ENCODE results near the gene PAK5. TPM values are rescaled to one million over a fixed set of nuclear protein-coding genes. Genes with fewer than 3 reads are reported as not detected.

Gene PAK5
- total RNA-seq, 1 donor from 2014 or later, result 0.10 TPM

DNA sequence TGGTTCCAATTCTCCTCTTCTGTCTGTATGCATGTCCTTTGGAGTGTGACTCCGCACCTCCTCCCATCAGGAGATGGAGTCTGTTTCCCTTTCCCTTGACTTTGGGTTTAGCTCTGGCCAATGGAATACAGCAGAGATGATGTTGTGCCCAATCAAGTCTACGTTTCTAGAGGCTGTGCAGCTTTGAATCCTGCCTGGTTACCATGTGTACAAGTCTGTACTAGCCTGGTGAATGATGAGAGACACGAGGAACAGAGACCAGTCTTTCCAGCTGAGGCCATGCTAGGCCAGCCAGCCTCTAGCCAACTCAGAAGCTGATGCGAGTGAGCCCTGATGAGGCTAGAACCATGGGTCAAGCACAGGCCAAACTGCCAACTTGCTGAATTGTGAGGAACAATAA is 241.3 kb downstream of the PAK5 start:
- no peak for DNase-seq (ENCODE audit: low spot score)
- H3K27me3 Mint-ChIP-seq (ENCODE audit: unreplicated experiment), result peaks cover 2% of the 10 kb centered on the region
- no peak overlapping the region for H3K4me3 Mint-ChIP-seq (ENCODE audit: unreplicated experiment)
- H3K4me1 Mint-ChIP-seq (ENCODE audit: unreplicated experiment), result no peaks in the 10 kb centered on the region
- no peaks in the 10 kb centered on the region for H3K9me3 Mint-ChIP-seq (ENCODE audit: unreplicated experiment)
- no peak overlapping the region for H3K27ac Mint-ChIP-seq (ENCODE audit: unreplicated experiment)
- TF ChIP-seq, protein P1, sequence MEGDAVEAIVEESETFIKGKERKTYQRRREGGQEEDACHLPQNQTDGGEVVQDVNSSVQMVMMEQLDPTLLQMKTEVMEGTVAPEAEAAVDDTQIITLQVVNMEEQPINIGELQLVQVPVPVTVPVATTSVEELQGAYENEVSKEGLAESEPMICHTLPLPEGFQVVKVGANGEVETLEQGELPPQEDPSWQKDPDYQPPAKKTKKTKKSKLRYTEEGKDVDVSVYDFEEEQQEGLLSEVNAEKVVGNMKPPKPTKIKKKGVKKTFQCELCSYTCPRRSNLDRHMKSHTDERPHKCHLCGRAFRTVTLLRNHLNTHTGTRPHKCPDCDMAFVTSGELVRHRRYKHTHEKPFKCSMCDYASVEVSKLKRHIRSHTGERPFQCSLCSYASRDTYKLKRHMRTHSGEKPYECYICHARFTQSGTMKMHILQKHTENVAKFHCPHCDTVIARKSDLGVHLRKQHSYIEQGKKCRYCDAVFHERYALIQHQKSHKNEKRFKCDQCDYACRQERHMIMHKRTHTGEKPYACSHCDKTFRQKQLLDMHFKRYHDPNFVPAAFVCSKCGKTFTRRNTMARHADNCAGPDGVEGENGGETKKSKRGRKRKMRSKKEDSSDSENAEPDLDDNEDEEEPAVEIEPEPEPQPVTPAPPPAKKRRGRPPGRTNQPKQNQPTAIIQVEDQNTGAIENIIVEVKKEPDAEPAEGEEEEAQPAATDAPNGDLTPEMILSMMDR (IDR thresholded peaks at IDR 0.05; ENCODE audit: unreplicated experiment), result no peak
- no peaks in the 10 kb centered on the region for H3K36me3 Mint-ChIP-seq (ENCODE audit: low read depth, unreplicated experiment)

DNA sequence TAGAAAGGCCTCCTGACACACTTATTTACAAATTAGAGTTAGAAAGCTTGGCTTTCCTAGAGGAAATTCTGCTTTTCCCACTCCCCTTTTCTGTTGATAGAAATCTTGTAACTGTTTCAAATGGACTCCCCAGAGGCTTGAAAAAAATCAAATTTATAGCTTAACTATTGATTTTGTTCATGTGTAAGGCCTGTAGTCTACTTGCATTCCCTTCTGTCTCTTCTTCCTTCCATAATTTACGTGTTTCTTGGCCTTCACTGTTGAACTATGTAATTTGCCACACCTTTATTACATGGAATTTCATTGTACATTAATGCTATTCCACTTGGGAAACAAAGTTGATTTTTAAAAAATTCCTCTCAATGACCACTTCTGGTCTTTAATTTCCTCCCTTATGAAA is 243.1 kb downstream of the PAK5 start:
- Mint-ChIP-seq H3K9me3 (ENCODE audit: unreplicated experiment) (no peaks in the 10 kb centered on the region), H3K36me3 (ENCODE audit: low read depth, unreplicated experiment) (no peaks in the 10 kb centered on the region), H3K4me1 (ENCODE audit: unreplicated experiment) (no peaks in the 10 kb centered on the region), H3K27me3 (ENCODE audit: unreplicated experiment) (peaks cover 2% of the 10 kb centered on the region), H3K27ac (ENCODE audit: unreplicated experiment) (no peak overlapping the region), H3K4me3 (ENCODE audit: unreplicated experiment) (no peak overlapping the region)
- TF ChIP-seq, protein P1 (IDR thresholded peaks at IDR 0.05; ENCODE audit: unreplicated experiment), result no peak
- DNase-seq (ENCODE audit: low spot score), result no peak

- peaks cover 2% of the 10 kb centered on the region for H3K27me3 Mint-ChIP-seq (ENCODE audit: unreplicated experiment)
- TF ChIP-seq, protein P1 (IDR thresholded peaks at IDR 0.05; ENCODE audit: unreplicated experiment), result no peak
- no peaks in the 10 kb centered on the region for H3K36me3 Mint-ChIP-seq (ENCODE audit: low read depth, unreplicated experiment)
- no peak overlapping the region for H3K27ac Mint-ChIP-seq (ENCODE audit: unreplicated experiment)
- no peaks in the 10 kb centered on the region for H3K4me1 Mint-ChIP-seq (ENCODE audit: unreplicated experiment)
- no peaks in the 10 kb centered on the region for H3K9me3 Mint-ChIP-seq (ENCODE audit: unreplicated experiment)
- H3K4me3 Mint-ChIP-seq (ENCODE audit: unreplicated experiment), result no peak overlapping the region
- DNase-seq (ENCODE audit: low spot score), result no peak
Observed at GRCh38 chr20:9594284-9594875, 244.5 kb downstream of the PAK5 start.

GRCh38 chr20:9592419-9592818 is 246.5 kb downstream of the PAK5 start:
- Mint-ChIP-seq H3K36me3 (ENCODE audit: low read depth, unreplicated experiment) (no peaks in the 10 kb centered on the region), H3K27ac (ENCODE audit: unreplicated experiment) (no peak overlapping the region), H3K4me3 (ENCODE audit: unreplicated experiment) (no peak overlapping the region), H3K27me3 (ENCODE audit: unreplicated experiment) (no peaks in the 10 kb centered on the region), H3K4me1 (ENCODE audit: unreplicated experiment) (no peaks in the 10 kb centered on the region), H3K9me3 (ENCODE audit: unreplicated experiment) (no peaks in the 10 kb centered on the region)
- TF ChIP-seq, protein P1 (IDR thresholded peaks at IDR 0.05; ENCODE audit: unreplicated experiment), result no peak
- DNase-seq (ENCODE audit: low spot score), result no peak

DNA sequence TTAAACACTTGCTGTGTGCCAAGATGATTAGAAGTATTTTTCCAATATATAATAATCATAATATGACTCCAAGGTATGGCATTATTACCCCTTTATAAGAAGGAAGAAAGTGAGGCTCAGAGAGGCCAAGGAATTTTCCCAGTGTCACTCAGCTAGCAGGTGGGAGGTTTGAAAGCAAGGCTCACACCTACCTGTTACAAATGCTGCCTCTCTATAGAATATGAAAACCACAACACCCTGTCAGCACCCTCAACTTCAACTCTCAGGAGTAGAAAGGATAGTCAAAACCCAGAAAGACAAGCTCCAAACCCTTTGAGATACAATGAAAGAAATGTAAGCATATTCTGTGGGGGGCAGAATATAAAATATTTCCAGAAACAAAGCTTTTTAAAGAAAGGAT is 247.8 kb downstream of the PAK5 start:
- TF ChIP-seq, protein P1 (IDR thresholded peaks at IDR 0.05; ENCODE audit: unreplicated experiment), result no peak
- no peaks in the 10 kb centered on the region for H3K9me3 Mint-ChIP-seq (ENCODE audit: unreplicated experiment)
- no peaks in the 10 kb centered on the region for H3K27me3 Mint-ChIP-seq (ENCODE audit: unreplicated experiment)

More for the DNA sequence above, 247.8 kb downstream of the PAK5 start:
- DNase-seq (ENCODE audit: low spot score), result no peak
- Mint-ChIP-seq H3K27ac (ENCODE audit: unreplicated experiment) (no peak overlapping the region), H3K4me3 (ENCODE audit: unreplicated experiment) (no peak overlapping the region), H3K36me3 (ENCODE audit: low read depth, unreplicated experiment) (no peaks in the 10 kb centered on the region), H3K4me1 (ENCODE audit: unreplicated experiment) (no peaks in the 10 kb centered on the region)
